Calu3 (cell line): ENCODE results near the gene XRCC3. TPM values are rescaled to one million over a fixed set of nuclear protein-coding genes. Genes with fewer than 3 reads are reported as not detected.

ENCODE experiments used
- BruUV-seq: library from RNA; stranded (reverse); fragments of 400-500 nt; replicated peaks from 2 replicates; lab custom pipeline; 2021; lab: Mats Ljungman, UMichigan
- CTCF ChIA-PET: fragments of 300-600 bp; sonication (Branson Sonifier 250); formaldehyde crosslinking; loops from one replicate; lab custom pipeline; 2022; ENCODE audit warnings: antibody characterized with exemption; lab: Charles Lee
- DNase-seq: peaks from one replicate; pipeline ENCODE4 v3.0.0; 2022
- H3K27ac Mint-ChIP-seq: one replicate; pipeline ENCODE4 v1.8.0; 2022; ENCODE audit warnings: mixed read lengths; ENCODE audit not compliant: unreplicated experiment
- H3K27me3 Mint-ChIP-seq: one replicate; pipeline ENCODE4 v1.8.0; 2022; ENCODE audit warnings: mixed read lengths; ENCODE audit not compliant: unreplicated experiment
- H3K36me3 Mint-ChIP-seq: one replicate; pipeline ENCODE4 v1.8.0; 2022; ENCODE audit warnings: mild to moderate bottlenecking, moderate library complexity, mixed read lengths; ENCODE audit not compliant: insufficient read depth, unreplicated experiment
- H3K4me1 Mint-ChIP-seq: one replicate; pipeline ENCODE4 v1.8.0; 2022; ENCODE audit warnings: mild to moderate bottlenecking, low read depth, mixed read lengths; ENCODE audit not compliant: unreplicated experiment
- H3K4me3 Mint-ChIP-seq: one replicate; pipeline ENCODE4 v1.8.0; 2022; ENCODE audit warnings: mild to moderate bottlenecking, low read depth, moderate library complexity, mixed read lengths; ENCODE audit not compliant: unreplicated experiment
- H3K9me3 Mint-ChIP-seq: one replicate; pipeline ENCODE4 v1.8.0; 2022; ENCODE audit warnings: low read depth, mixed read lengths; ENCODE audit not compliant: unreplicated experiment
- CTCF ChIP-seq: fragments of 200-600 bp; IDR thresholded peaks from one replicate; pipeline ENCODE4 v1.8.0; 2022; ENCODE audit warnings: antibody characterized with exemption; ENCODE audit not compliant: unreplicated experiment
- intact Hi-C: fragments of 100-400 bp; cut with micrococcal nuclease; formaldehyde crosslinking; loops from one replicate; pipeline ENCODE4 v1.10.0; 2022; ENCODE audit not compliant: unreplicated experiment
- total RNA-seq: library from RNA; stranded (reverse); gene quantifications from 2 replicates; pipeline ENCODE4 v1.2.3, GENCODE V29; 2022

The XRCC3 gene
- total RNA-seq, 1 experiment from 2014 or later: 48.6 TPM

- Mint-ChIP-seq H3K27ac (no peak overlapping the region), H3K9me3 (no peaks in the 10 kb centered on the region), H3K4me1 (no peaks in the 10 kb centered on the region), H3K4me3 (no peak overlapping the region), H3K36me3 (peaks cover 5% of the 10 kb centered on the region), H3K27me3 (no peaks in the 10 kb centered on the region)
- no peak for TF ChIP-seq CTCF
- CTCF ChIA-PET: no interaction called here
- DNase-seq: no peak
- no TSS peak for BruUV-seq
- intact Hi-C loops: no loop called here
These were observed 29.6 kb upstream of the XRCC3 start for GRCh38 chr14:103744621-103745395.

- H3K9me3 Mint-ChIP-seq: no peaks in the 10 kb centered on the region
- no peaks in the 10 kb centered on the region for H3K27me3 Mint-ChIP-seq
- CTCF ChIA-PET: no interaction called here
- no peaks in the 10 kb centered on the region for H3K36me3 Mint-ChIP-seq
- no peak overlapping the region for H3K27ac Mint-ChIP-seq
- intact Hi-C loops: no loop called here
- no peak for TF ChIP-seq CTCF
- no peak for DNase-seq
- H3K4me3 Mint-ChIP-seq: no peak overlapping the region
- no TSS peak for BruUV-seq
- no peaks in the 10 kb centered on the region for H3K4me1 Mint-ChIP-seq
These were observed 28.4 kb upstream of the XRCC3 start for GRCh38 chr14:103743691-103744090.

- no peaks in the 10 kb centered on the region for H3K4me1 Mint-ChIP-seq
These were observed 27.4 kb upstream of the XRCC3 start for GRCh38 chr14:103742499-103743255.

GRCh38 chr14:103741876-103742275 is 26.6 kb upstream of the XRCC3 start:
- H3K4me3 Mint-ChIP-seq: no peak overlapping the region
- DNase-seq: no peak
- H3K4me1 Mint-ChIP-seq: no peaks in the 10 kb centered on the region
- intact Hi-C loops: no loop called here
- H3K27ac Mint-ChIP-seq: no peak overlapping the region
- BruUV-seq: no TSS peak
- CTCF ChIA-PET: no interaction called here
- no peaks in the 10 kb centered on the region for H3K27me3 Mint-ChIP-seq
- TF ChIP-seq CTCF: no peak
- no peaks in the 10 kb centered on the region for H3K9me3 Mint-ChIP-seq
- no peaks in the 10 kb centered on the region for H3K36me3 Mint-ChIP-seq

More at GRCh38 chr14:103742499-103743255, 27.4 kb upstream of the XRCC3 start:
- DNase-seq: no peak
- H3K9me3 Mint-ChIP-seq: no peaks in the 10 kb centered on the region
- no peak overlapping the region for H3K27ac Mint-ChIP-seq
- H3K4me3 Mint-ChIP-seq: no peak overlapping the region
- intact Hi-C loops: no loop called here
- no peak for TF ChIP-seq CTCF
- CTCF ChIA-PET: interaction anchor here (0.6 kb wide), 1 partner anchor 67 kb away, joined by 3 read pairs; no protein-coding TSS in a partner anchor
- no TSS peak for BruUV-seq
- no peaks in the 10 kb centered on the region for H3K36me3 Mint-ChIP-seq
- no peaks in the 10 kb centered on the region for H3K27me3 Mint-ChIP-seq
